NCI-H187 (cell line): ENCODE results near the gene TSPOAP1.

ENCODE experiments used
- DNase-seq, 2 experiments: peaks; one replicate each; lab custom pipeline; 2025; lab: John Stamatoyannopoulos, UW

The TSPOAP1 gene, protein sequence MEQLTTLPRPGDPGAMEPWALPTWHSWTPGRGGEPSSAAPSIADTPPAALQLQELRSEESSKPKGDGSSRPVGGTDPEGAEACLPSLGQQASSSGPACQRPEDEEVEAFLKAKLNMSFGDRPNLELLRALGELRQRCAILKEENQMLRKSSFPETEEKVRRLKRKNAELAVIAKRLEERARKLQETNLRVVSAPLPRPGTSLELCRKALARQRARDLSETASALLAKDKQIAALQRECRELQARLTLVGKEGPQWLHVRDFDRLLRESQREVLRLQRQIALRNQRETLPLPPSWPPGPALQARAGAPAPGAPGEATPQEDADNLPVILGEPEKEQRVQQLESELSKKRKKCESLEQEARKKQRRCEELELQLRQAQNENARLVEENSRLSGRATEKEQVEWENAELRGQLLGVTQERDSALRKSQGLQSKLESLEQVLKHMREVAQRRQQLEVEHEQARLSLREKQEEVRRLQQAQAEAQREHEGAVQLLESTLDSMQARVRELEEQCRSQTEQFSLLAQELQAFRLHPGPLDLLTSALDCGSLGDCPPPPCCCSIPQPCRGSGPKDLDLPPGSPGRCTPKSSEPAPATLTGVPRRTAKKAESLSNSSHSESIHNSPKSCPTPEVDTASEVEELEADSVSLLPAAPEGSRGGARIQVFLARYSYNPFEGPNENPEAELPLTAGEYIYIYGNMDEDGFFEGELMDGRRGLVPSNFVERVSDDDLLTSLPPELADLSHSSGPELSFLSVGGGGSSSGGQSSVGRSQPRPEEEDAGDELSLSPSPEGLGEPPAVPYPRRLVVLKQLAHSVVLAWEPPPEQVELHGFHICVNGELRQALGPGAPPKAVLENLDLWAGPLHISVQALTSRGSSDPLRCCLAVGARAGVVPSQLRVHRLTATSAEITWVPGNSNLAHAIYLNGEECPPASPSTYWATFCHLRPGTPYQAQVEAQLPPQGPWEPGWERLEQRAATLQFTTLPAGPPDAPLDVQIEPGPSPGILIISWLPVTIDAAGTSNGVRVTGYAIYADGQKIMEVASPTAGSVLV (N-terminal part only)

GRCh38 chr17:58328195-58329034 lies at the start of gene TSPOAP1:
Gene TSPOAP1 (minus strand): TSS chr17:58328795. CDS start chr17:58327920, 875 bp downstream.
- no peak for DNase-seq

- DNase-seq = no peak
These were observed 49.1 kb upstream of the TSPOAP1 start for GRCh38 chr17:58377661-58378060.

GRCh38 chr17:58377093-58377601 lies 48.6 kb upstream of the TSPOAP1 start:
- DNase-seq = no peak

DNA sequence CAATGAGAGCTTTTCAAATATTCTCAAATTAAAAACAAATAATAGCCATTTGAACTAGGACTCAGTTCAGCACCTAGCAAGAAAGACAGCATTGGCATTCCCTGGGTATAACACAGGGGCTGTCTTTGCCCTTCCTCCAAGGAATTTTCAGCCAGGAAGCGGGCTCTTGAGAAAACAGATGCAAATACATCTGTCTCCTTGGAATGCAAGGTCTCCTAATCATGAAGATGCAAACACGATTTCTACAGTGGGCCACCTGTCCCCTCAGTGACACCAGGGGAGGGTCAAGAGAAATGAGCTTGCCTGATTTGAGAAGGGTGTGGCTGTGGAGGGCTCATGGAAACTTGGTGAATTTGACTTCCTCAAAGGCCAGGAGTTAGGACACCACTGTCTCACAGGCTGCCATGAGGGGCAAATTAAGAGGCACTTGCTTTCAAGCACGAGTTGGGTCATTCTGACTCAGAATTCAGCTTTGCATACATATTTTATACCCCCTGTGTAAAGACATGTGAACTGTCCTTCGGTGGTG lies 47.9 kb upstream of the TSPOAP1 start:
- no peak for DNase-seq

- DNase-seq = no peak
These were observed 47.2 kb upstream of the TSPOAP1 start for GRCh38 chr17:58375811-58376210.

DNA sequence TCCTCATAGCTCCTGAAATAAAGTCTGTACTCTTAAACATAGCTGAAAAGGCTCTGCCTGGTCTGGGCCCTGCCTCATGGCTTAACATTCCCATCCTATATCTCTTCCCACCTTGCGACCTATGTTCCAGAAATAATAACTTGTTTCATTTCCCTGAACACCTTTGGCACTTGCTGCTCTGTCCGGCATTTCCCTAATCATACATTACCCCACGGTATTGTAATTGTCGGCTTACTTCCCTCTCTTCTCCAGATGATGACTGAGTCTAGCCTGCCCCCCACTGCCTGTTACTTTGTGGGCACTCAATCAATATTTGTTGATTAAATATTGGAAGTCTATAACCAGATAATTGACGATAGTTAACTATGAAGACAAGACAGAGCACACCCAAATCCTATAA lies 46.7 kb upstream of the TSPOAP1 start:
- no peak for DNase-seq

- DNase-seq = no peak
These were observed 45.3 kb upstream of the TSPOAP1 start for GRCh38 chr17:58373923-58374322.

- no peak for DNase-seq
These were observed 44.4 kb upstream of the TSPOAP1 start for GRCh38 chr17:58373003-58373402.

GRCh38 chr17:58371300-58371950 lies 42.8 kb upstream of the TSPOAP1 start:
- no peak for DNase-seq

DNA sequence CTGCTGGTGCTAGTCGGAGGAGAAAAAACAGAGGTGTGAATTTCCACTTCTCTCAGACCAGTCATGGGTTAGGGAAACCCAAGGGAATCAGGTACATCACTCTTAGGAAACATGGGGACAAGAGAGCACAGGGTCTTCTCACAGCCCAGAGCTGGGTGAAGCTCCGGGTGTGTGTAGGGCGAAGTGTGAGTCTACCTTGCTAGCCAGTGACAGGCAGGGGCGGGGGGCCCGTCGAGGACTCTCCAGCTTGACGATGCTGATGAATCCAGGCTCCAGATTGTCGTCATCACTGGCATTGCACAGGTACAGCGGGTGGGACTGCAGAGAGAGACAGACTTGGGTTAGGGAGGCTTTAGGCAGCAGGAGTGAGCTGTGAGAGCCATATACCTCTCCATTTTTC lies 42.1 kb upstream of the TSPOAP1 start:
- no peak for DNase-seq

- DNase-seq = no peak
These were observed 41.7 kb upstream of the TSPOAP1 start for GRCh38 chr17:58370309-58370708.

DNA sequence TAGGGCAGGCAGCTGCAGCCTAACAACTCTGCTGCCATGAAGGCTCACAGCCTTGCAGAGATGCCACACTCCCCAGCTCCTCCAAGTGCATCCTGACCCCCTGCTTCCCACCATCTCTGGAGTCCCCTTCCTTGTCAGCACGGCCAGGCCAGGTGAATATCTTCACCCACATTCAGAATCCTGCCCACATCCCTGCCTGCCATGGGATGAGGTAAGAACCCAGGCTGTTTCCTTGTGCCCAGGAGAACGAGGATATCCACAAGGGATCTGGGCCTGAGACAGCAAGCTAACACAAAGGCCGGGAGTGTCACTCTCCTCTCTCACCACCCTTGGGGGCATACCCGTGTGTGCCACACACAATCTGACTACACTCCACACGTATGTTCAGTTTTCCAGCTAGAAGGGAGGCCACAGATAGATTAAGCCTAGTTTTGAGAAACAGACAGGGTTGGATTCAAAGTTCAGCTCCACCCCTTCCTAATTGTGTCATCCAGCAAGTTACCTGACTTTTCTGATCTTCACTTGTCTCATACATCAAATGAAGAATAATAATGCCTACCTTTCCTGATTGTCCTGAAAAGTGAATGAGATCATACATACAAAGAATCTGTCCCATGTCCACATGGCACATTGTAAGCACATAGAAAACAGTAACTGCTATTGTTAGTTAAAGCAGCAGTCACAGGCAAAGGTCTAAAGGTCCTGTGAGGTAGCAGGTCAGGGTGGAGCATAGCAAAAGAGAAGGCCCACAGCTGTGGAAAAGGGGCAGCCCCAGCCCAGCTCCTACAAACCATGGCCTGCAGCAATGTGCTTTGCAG lies 40.8 kb upstream of the TSPOAP1 start:
- no peak for DNase-seq

GRCh38 chr17:58368860-58369213 lies 40.2 kb upstream of the TSPOAP1 start:
- no peak for DNase-seq

DNA sequence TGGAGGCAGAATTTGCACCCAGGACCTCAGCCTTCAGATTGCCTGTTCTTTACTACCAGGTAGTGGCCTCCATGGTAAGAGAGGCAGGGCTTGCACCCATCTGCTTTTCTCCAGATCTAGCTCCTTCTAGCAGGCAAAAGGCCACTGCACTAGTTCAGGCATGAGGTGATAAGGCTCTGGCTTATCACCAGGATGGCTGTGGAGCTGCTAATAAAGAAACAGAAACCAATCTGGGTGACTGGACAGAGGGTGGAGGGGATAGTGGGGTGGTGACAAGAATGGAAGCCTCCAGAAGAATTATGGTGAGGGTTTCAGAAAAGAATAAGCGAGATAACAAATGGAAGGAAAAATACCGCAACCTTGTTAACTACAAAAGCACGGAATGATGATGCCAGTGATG lies 38.9 kb upstream of the TSPOAP1 start:
- DNase-seq = no peak

- DNase-seq = no peak
These were observed 37.5 kb upstream of the TSPOAP1 start for GRCh38 chr17:58365980-58366595.

DNA sequence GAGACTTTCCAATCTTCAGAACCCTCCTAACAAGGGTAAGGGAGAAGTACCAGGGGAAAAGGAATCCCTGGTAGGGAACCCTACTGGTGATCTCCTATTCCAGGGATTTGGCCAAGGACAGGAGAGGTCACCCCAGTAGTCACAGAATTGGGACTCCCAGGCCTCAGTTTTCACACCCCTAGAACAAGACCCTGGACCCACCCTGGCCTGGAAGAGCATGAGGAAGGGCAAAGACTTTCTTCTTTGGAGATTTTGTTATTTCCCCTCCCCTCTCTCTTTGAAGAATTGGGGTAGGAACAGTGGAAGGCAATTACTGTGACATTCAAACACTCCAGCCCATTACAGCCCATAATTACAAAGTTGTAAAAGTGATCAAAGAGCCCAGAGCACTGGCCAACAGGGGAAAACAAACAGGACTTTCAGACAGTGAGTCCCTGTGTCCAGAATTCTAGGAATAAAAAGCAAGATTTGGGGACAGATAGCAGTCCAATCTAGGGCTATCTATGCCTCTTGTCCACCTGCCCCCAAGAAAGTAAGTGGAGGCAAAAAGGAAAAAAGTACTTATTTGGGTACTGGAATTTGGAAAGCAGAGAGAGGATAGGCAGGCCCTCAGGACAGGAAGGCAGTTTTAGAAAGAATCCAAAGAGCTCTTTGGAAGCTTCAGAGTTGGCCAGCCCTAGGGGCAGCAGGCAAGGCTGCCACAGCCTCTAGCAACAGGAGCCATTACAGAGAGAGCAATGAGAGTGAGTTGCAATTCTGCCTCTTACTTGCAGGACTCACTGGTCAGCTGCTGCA lies 36.8 kb upstream of the TSPOAP1 start:
- DNase-seq = no peak

DNA sequence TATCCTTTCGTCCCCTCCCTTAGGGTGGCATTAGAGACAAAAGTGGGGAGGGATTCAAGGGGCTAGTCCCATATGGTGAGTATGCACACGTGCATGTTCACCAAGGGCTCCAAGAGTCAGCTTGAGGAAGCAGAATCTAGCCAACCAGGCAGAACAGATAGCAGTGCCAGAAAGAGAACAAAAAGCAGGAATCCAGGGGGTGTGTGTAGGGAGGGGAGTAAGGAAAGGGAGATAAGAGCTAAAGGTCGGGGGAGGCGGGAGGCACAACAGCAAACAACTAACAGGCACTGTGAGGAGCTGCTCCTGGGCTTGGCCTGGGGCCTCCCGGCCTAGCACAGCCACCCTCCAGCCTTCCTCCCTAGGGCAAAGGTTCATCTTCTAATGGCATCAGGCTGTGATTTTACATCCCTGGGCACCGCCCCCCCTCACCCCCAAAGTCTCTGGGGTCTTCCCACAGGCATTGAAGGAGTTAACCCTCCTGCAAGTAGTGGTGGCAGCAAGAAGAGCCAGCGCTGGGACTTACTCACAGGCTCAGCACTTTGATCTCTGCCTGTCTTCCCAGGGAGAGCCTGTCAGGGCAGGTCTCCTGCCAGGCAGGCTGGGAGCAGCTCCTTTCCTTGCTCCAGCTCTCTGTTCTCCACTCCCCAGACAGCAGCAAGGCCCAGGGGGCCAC lies 35.8 kb upstream of the TSPOAP1 start:
- no peak for DNase-seq
